Smooth muscle cell (in vitro differentiated cells): ENCODE results near the gene FRMD3. TPM values are rescaled to one million over a fixed set of nuclear protein-coding genes. Genes with fewer than 3 reads are reported as not detected.

Experiments
- DNase-seq: peaks from one replicate; lab custom pipeline; 2025; ENCODE audit not compliant: unreplicated experiment; lab: John Stamatoyannopoulos, UW
- H2AFZ ChIP-seq: fragments of 200-600 bp; sonication (generic); 2 replicates; pipeline ENCODE4 v1.6.0; 2016; ENCODE audit warnings: antibody characterized with exemption, low read depth, mild to moderate bottlenecking
- H3F3A ChIP-seq: fragments of 200-600 bp; sonication (generic); 2 replicates; pipeline ENCODE4 v1.6.0; 2017; ENCODE audit warnings: antibody characterized with exemption, low read depth
- H3K27ac ChIP-seq: fragments of 200-600 bp; sonication (generic); 2 replicates; pipeline ENCODE4 v1.5.1; 2016; ENCODE audit warnings: low read depth, mild to moderate bottlenecking
- H3K27me3 ChIP-seq: fragments of 200-600 bp; sonication (generic); 2 replicates; pipeline ENCODE4 v1.6.1; 2016; ENCODE audit warnings: low read depth, mild to moderate bottlenecking
- H3K36me3 ChIP-seq: fragments of 200-600 bp; sonication (generic); 2 replicates; pipeline ENCODE4 v1.5.1; 2016; ENCODE audit warnings: low read depth
- H3K4me1 ChIP-seq: fragments of 200-600 bp; sonication (generic); 2 replicates; pipeline ENCODE4 v1.5.1; 2016; ENCODE audit warnings: low read depth
- H3K4me2 ChIP-seq: fragments of 200-600 bp; sonication (generic); 2 replicates; pipeline ENCODE4 v1.6.0; 2016; ENCODE audit warnings: mild to moderate bottlenecking
- H3K4me3 ChIP-seq: fragments of 200-600 bp; sonication (generic); 2 replicates; pipeline ENCODE4 v1.5.1; 2016; ENCODE audit warnings: mild to moderate bottlenecking
- H3K79me2 ChIP-seq: fragments of 200-600 bp; sonication (generic); 2 replicates; pipeline ENCODE4 v1.6.0; 2016; ENCODE audit warnings: low read depth, mild to moderate bottlenecking
- H3K9ac ChIP-seq: fragments of 200-600 bp; sonication (generic); 2 replicates; pipeline ENCODE4 v1.6.0; 2016; ENCODE audit warnings: low read depth
- H3K9me3 ChIP-seq: fragments of 200-600 bp; sonication (generic); replicated peaks from 2 replicates; pipeline ENCODE4 v1.5.1; 2016; ENCODE audit warnings: low read depth
- H4K20me1 ChIP-seq: fragments of 200-600 bp; sonication (generic); 2 replicates; pipeline ENCODE4 v1.6.0; 2016; ENCODE audit warnings: low read depth
- CTCF ChIP-seq: fragments of 200-600 bp; sonication (generic); IDR thresholded peaks from 2 replicates; pipeline ENCODE4 v1.5.1; 2017; ENCODE audit warnings: borderline replicate concordance, mild to moderate bottlenecking, antibody characterized with exemption; ENCODE audit not compliant: insufficient read depth, poor library complexity, severe bottlenecking
- WGBS: methylation state at CpG from one replicate; pipeline ENCODE4 v1.1.7; 2016; ENCODE audit warnings: low lambda C conversion rate; 5-methylcytosine and 5-hydroxymethylcytosine counted together
- polyA plus RNA-seq: library from polyadenylated mRNA; unstranded; fragments of >200 nt; fragmentation: Nextera tagmentation; extraction: Ambion mirVana; gene quantifications from 2 replicates; pipeline ENCODE4 v1.2.1, GENCODE V29; 2016
- total RNA-seq: library from RNA; depleted of rRNA; stranded (reverse); fragments of >200 nt; gene quantifications from 2 replicates; pipeline ENCODE4 v1.2.3, GENCODE V29; 2014

The FRMD3 gene
- total and polyA plus RNA-seq, 2 experiments from 2014 or later = 0.72 to 2.8 TPM

GRCh38 chr9:83483223-83483622, 55.0 kb downstream of the FRMD3 start:
- WGBS = 70% methylated on average over 2 of the region's 2 CpGs
- H3K9ac ChIP-seq = no peak overlapping the region
- TF ChIP-seq CTCF = no peak
- H3K4me2 ChIP-seq = no peak overlapping the region
- no peaks in the 10 kb centered on the region for H4K20me1 ChIP-seq
- no peak for DNase-seq
- no peak overlapping the region for H3K4me3 ChIP-seq
- H3K27ac ChIP-seq = no peak overlapping the region
- no peaks in the 10 kb centered on the region for H3K36me3 ChIP-seq
- no peak overlapping the region for H2AFZ ChIP-seq
- H3F3A ChIP-seq = no peaks in the 10 kb centered on the region
- no peaks in the 10 kb centered on the region for H3K27me3 ChIP-seq
- H3K79me2 ChIP-seq = no peaks in the 10 kb centered on the region
- H3K9me3 ChIP-seq = no peaks in the 10 kb centered on the region
- H3K4me1 ChIP-seq = no peaks in the 10 kb centered on the region

GRCh38 chr9:83479765-83480164, 58.4 kb downstream of the FRMD3 start:
- Histone ChIP-seq H3K27me3 (no peaks in the 10 kb centered on the region), H3K9me3 (no peaks in the 10 kb centered on the region), H3F3A (no peaks in the 10 kb centered on the region), H3K9ac (no peak overlapping the region), H4K20me1 (no peaks in the 10 kb centered on the region), H3K79me2 (no peaks in the 10 kb centered on the region), H3K36me3 (no peaks in the 10 kb centered on the region), H3K27ac (no peak overlapping the region), H3K4me3 (no peak overlapping the region), H2AFZ (no peak overlapping the region), H3K4me2 (no peak overlapping the region), H3K4me1 (no peaks in the 10 kb centered on the region)
- DNase-seq = no peak
- no peak for TF ChIP-seq CTCF
- 94% methylated on average over 2 of the region's 2 CpGs for WGBS

- Histone ChIP-seq H3K4me2 (no peak overlapping the region), H3F3A (no peaks in the 10 kb centered on the region), H3K27me3 (no peaks in the 10 kb centered on the region), H3K36me3 (no peaks in the 10 kb centered on the region), H3K9me3 (no peaks in the 10 kb centered on the region), H3K4me3 (no peak overlapping the region), H3K27ac (no peak overlapping the region), H3K9ac (no peak overlapping the region), H2AFZ (no peak overlapping the region), H3K79me2 (no peaks in the 10 kb centered on the region), H4K20me1 (no peaks in the 10 kb centered on the region), H3K4me1 (no peaks in the 10 kb centered on the region)
- no peak for TF ChIP-seq CTCF
- WGBS = 50% methylated on average over 3 of the region's 3 CpGs
- no peak for DNase-seq
These were observed 60.6 kb downstream of the FRMD3 start for GRCh38 chr9:83477571-83477970.

- Histone ChIP-seq H3K9ac (no peak overlapping the region), H4K20me1 (no peaks in the 10 kb centered on the region), H3F3A (no peaks in the 10 kb centered on the region), H3K4me1 (no peaks in the 10 kb centered on the region), H3K36me3 (no peaks in the 10 kb centered on the region), H3K9me3 (no peaks in the 10 kb centered on the region), H3K27me3 (no peaks in the 10 kb centered on the region), H2AFZ (no peak overlapping the region), H3K27ac (no peak overlapping the region), H3K79me2 (no peaks in the 10 kb centered on the region), H3K4me3 (no peak overlapping the region), H3K4me2 (no peak overlapping the region)
- TF ChIP-seq CTCF = no peak
- WGBS = 85% methylated on average over 3 of the region's 3 CpGs
- no peak for DNase-seq
These were observed 61.1 kb downstream of the FRMD3 start for GRCh38 chr9:83477120-83477519.
